BE2C (cell line): ENCODE data around the gene ALDH1L2.

ENCODE experiments used
- DNase-seq: peaks from one replicate; pipeline ENCODE4 v3.0.0-alpha.2; 2020
- H3K27me3 ChIP-seq: fragments of 250-450 bp; sonication (Bioruptor Pico); 2 replicates; pipeline ENCODE4 v1.5.1; 2020; ENCODE audit warnings: mild to moderate bottlenecking
- H3K36me3 ChIP-seq: fragments of 250-450 bp; sonication (Bioruptor Pico); 2 replicates; pipeline ENCODE4 v1.5.1; 2020; ENCODE audit warnings: mild to moderate bottlenecking
- H3K4me1 ChIP-seq: fragments of 250-450 bp; sonication (Bioruptor Pico); 2 replicates; pipeline ENCODE4 v1.5.1; 2020
- H3K4me3 ChIP-seq: 2 replicates; pipeline ENCODE4 v1.5.1; 2011; ENCODE audit warnings: low read depth, low read length
- H3K9me3 ChIP-seq: fragments of 250-450 bp; sonication (Bioruptor Pico); 2 replicates; pipeline ENCODE4 v1.5.1; 2020
- CTCF ChIP-seq: IDR thresholded peaks from 2 replicates; pipeline ENCODE4 v1.5.1; 2012; ENCODE audit warnings: mild to moderate bottlenecking, low read depth, low read length

The ALDH1L2 gene

GRCh38 chr12:105069936-105070702, 14.1 kb downstream of the ALDH1L2 start:
- no peaks in the 10 kb centered on the region for H3K27me3 ChIP-seq
- no peaks in the 10 kb centered on the region for H3K4me1 ChIP-seq
- no peak overlapping the region for H3K4me3 ChIP-seq
- no peaks in the 10 kb centered on the region for H3K9me3 ChIP-seq
- no peak for DNase-seq
- TF ChIP-seq CTCF = no peak
- peaks cover 9% of the 10 kb centered on the region for H3K36me3 ChIP-seq

- DNase-seq = no peak
- Histone ChIP-seq H3K36me3 (peaks cover 12% of the 10 kb centered on the region), H3K4me1 (no peaks in the 10 kb centered on the region), H3K9me3 (no peaks in the 10 kb centered on the region), H3K4me3 (no peak overlapping the region), H3K27me3 (no peaks in the 10 kb centered on the region)
- TF ChIP-seq CTCF = no peak
Measured at GRCh38 chr12:105067511-105068031, 16.7 kb downstream of the ALDH1L2 start.

GRCh38 chr12:105064564-105065178, 19.6 kb downstream of the ALDH1L2 start:
- peaks cover 16% of the 10 kb centered on the region for H3K36me3 ChIP-seq
- DNase-seq = no peak
- no peak for TF ChIP-seq CTCF
- H3K27me3 ChIP-seq = no peaks in the 10 kb centered on the region
- H3K4me1 ChIP-seq = no peaks in the 10 kb centered on the region
- H3K9me3 ChIP-seq = no peaks in the 10 kb centered on the region
- H3K4me3 ChIP-seq = no peak overlapping the region

- H3K4me1 ChIP-seq = no peaks in the 10 kb centered on the region
- no peak for DNase-seq
- no peak for TF ChIP-seq CTCF
- no peak overlapping the region for H3K4me3 ChIP-seq
- no peaks in the 10 kb centered on the region for H3K27me3 ChIP-seq
- H3K36me3 ChIP-seq = peaks cover 8% of the 10 kb centered on the region
- no peaks in the 10 kb centered on the region for H3K9me3 ChIP-seq
Measured at GRCh38 chr12:105060715-105061378, 23.4 kb downstream of the ALDH1L2 start.

- no peak for DNase-seq
- Histone ChIP-seq H3K4me3 (no peak overlapping the region), H3K9me3 (no peaks in the 10 kb centered on the region), H3K27me3 (no peaks in the 10 kb centered on the region), H3K36me3 (peaks cover 5% of the 10 kb centered on the region; the same call in 1 of the 2 replicates), H3K4me1 (no peaks in the 10 kb centered on the region)
- no peak for TF ChIP-seq CTCF
Measured at GRCh38 chr12:105057174-105057573, 27.1 kb downstream of the ALDH1L2 start.
